HCT116 (cell line): Measurements from ENCODE around the gene HSPG2. TPM values are rescaled to one million over a fixed set of nuclear protein-coding genes. Genes with fewer than 3 reads are reported as not detected.

ENCODE experiments used
- ATAC-seq: fragments of 200-7000 bp; cut with Tn5 transposase; 2 replicates; pipeline ENCODE4 v1.9.1; 2020; ENCODE audit warnings: mild to moderate bottlenecking, moderate library complexity
- BruUV-seq: library from RNA; stranded (reverse); fragments of 400-500 nt; replicated peaks from 2 replicates; lab custom pipeline; 2021; lab: Mats Ljungman, UMichigan
- CTCF ChIA-PET: fragments of 300-600 bp; sonication (Branson Sonifier 250); formaldehyde crosslinking; loops from one replicate; lab custom pipeline; 2021; ENCODE audit warnings: antibody characterized with exemption; lab: Charles Lee
- POLR2A ChIA-PET: fragments of 300-600, 350-600 bp; sonication (Branson Sonifier 250); formaldehyde crosslinking; loops from one replicate; lab custom pipeline; 2021; ENCODE audit warnings: antibody characterized with exemption; lab: Charles Lee
- RAD21 ChIA-PET, 2 experiments: fragments of 300-600 bp; sonication (Branson Sonifier 250); formaldehyde crosslinking; loops; one replicate each; lab custom pipeline; 2023; ENCODE audit warnings: low total read pairs in 2 of 2; ENCODE audit not compliant: uncharacterized antibody in 2 of 2, unreplicated experiment in 2 of 2, low non-redundant PET in 1 of 2; lab: Charles Lee
- DNase-seq: peaks from one replicate; pipeline ENCODE4 v3.0.0-alpha.2; 2010; ENCODE audit warnings: low read depth, low spot score
- H2AFZ ChIP-seq: fragments of 200-600 bp; shearing (Covaris generic), sonication (generic); 2 replicates; pipeline ENCODE4 v1.6.1; 2017; ENCODE audit warnings: low read depth, mixed run types, mixed read lengths, antibody characterized with exemption, low read length; ENCODE audit not compliant: poor library complexity, severe bottlenecking
- H3K27ac ChIP-seq: 2 replicates; pipeline ENCODE4 v1.5.1; 2012; ENCODE audit warnings: low read depth, low read length
- H3K27me3 ChIP-seq: fragments of 200-600 bp; sonication (generic); 2 replicates; pipeline ENCODE4 v1.6.1; 2016; ENCODE audit warnings: mixed run types, low read length, mixed read lengths; ENCODE audit not compliant: insufficient read depth
- H3K36me3 ChIP-seq, 2 experiments: fragments of 200-500 bp in 1 of 2; fragments of 200-600 bp in 1 of 2; sonication (Bioruptor generic) in 1 of 2; sonication (generic) in 1 of 2; 2 replicates each; pipeline versions ENCODE4 v1.5.1 to v1.6.1; 2014 to 2016; ENCODE audit warnings: low read length in 2 of 2, inconsistent platforms in 1 of 2, mixed read lengths in 1 of 2, mixed run types in 1 of 2; ENCODE audit not compliant: insufficient read depth in 2 of 2, control insufficient read depth in 1 of 2
- H3K4me1 ChIP-seq, 2 experiments: fragments of 200-600 bp in 1 of 2; sonication (generic) in 1 of 2; 2 replicates each; pipeline versions ENCODE4 v1.5.1 to v1.6.1; 2012 to 2017; ENCODE audit warnings: low read length in 2 of 2, inconsistent platforms in 1 of 2, mild to moderate bottlenecking in 1 of 2, mixed read lengths in 1 of 2, mixed run types in 1 of 2, moderate library complexity in 1 of 2; ENCODE audit not compliant: insufficient read depth in 2 of 2, control insufficient read depth in 1 of 2
- H3K4me2 ChIP-seq: fragments of 200-600 bp; sonication (generic); 2 replicates; pipeline ENCODE4 v1.6.1; 2017; ENCODE audit warnings: mixed run types, low read length, mixed read lengths
- H3K4me3 ChIP-seq, 2 experiments: fragments of 200-600 bp in 1 of 2; sonication (generic) in 1 of 2; replicated peaks in 1 of 2; 2 replicates each; pipeline ENCODE4 v1.5.1; 2011 to 2016; ENCODE audit warnings: low read length in 2 of 2, control low read depth in 1 of 2, low read depth in 1 of 2, mild to moderate bottlenecking in 1 of 2, mixed read lengths in 1 of 2, mixed run types in 1 of 2
- H3K79me2 ChIP-seq: fragments of 200-600 bp; sonication (generic); 2 replicates; pipeline ENCODE4 v1.6.1; 2017; ENCODE audit warnings: mild to moderate bottlenecking, mixed run types, low read length, moderate library complexity, mixed read lengths; ENCODE audit not compliant: insufficient read depth
- H3K9ac ChIP-seq: fragments of 200-600 bp; sonication (generic); 2 replicates; pipeline ENCODE4 v1.6.1; 2016; ENCODE audit warnings: low read length, mixed read lengths
- H3K9me2 ChIP-seq: fragments of 200-600 bp; sonication (generic), shearing (Covaris generic); 2 replicates; pipeline ENCODE4 v1.6.1; 2017; ENCODE audit warnings: mixed run types, mild to moderate bottlenecking, moderate library complexity; ENCODE audit not compliant: insufficient read depth
- H3K9me3 ChIP-seq, 2 experiments: fragments of 200-500 bp in 1 of 2; fragments of 200-600 bp in 1 of 2; sonication (Bioruptor generic) in 1 of 2; sonication (generic) in 1 of 2; 2 replicates each; pipeline ENCODE4 v1.6.1; 2014 to 2017; ENCODE audit warnings: low read length in 2 of 2, mixed read lengths in 2 of 2, inconsistent platforms in 1 of 2, low read depth in 1 of 2, mild to moderate bottlenecking in 1 of 2, mixed run types in 1 of 2, moderate library complexity in 1 of 2; ENCODE audit not compliant: control insufficient read depth in 1 of 2, insufficient read depth in 1 of 2
- H4K20me1 ChIP-seq: fragments of 200-600 bp; sonication (generic), shearing (Covaris generic); 2 replicates; pipeline ENCODE4 v1.6.1; 2017; ENCODE audit warnings: mixed run types, mild to moderate bottlenecking, moderate library complexity; ENCODE audit not compliant: insufficient read depth
- CBX3 ChIP-seq: IDR thresholded peaks from 2 replicates; pipeline ENCODE4 v1.6.1; 2012; ENCODE audit warnings: low read depth
- EGR1 ChIP-seq: IDR thresholded peaks from 2 replicates; pipeline ENCODE4 v1.6.1; 2012; ENCODE audit warnings: low read depth
- FOSL1 ChIP-seq: IDR thresholded peaks from 2 replicates; pipeline ENCODE4 v1.6.1; 2012; ENCODE audit warnings: low read depth
- JUND ChIP-seq: IDR thresholded peaks from 2 replicates; pipeline ENCODE4 v1.6.1; 2012
- MAX ChIP-seq: IDR thresholded peaks from 2 replicates; pipeline ENCODE4 v1.6.1; 2012
- SIN3A ChIP-seq: IDR thresholded peaks from 2 replicates; pipeline ENCODE4 v1.6.1; 2012; ENCODE audit warnings: low read depth
- TCF7L2 ChIP-seq: IDR thresholded peaks from 2 replicates; pipeline ENCODE4 v1.7.0; 2011; ENCODE audit warnings: borderline replicate concordance, inconsistent platforms; ENCODE audit not compliant: insufficient read depth, insufficient read length; ENCODE audit errors: extremely low read depth
- ZBTB33 ChIP-seq: IDR thresholded peaks from 2 replicates; pipeline ENCODE4 v1.6.1; 2011; ENCODE audit warnings: mild to moderate bottlenecking, low read length, moderate library complexity; ENCODE audit not compliant: insufficient replicate concordance; ENCODE audit errors: extremely low read depth
- intact Hi-C: fragments of 100-400 bp; cut with micrococcal nuclease; formaldehyde crosslinking; loops from 2 replicates; pipeline ENCODE4 v1.10.0; 2022
- total RNA-seq: library from RNA; stranded (reverse); gene quantifications from one replicate; pipeline ENCODE4 v1.2.1, GENCODE V29; 2021; ENCODE audit not compliant: unreplicated experiment

The HSPG2 gene
- total RNA-seq, 1 experiment from 2014 or later, result 55.7 TPM

GRCh38 chr1:21907079-21907418, 30.1 kb downstream of the HSPG2 start:
- peaks cover 0 to 10% of the 10 kb centered on the region in 2 experiments; a peak in 3 of 4 replicates for H3K4me1 ChIP-seq
- no TSS peak for BruUV-seq
- RAD21 ChIA-PET, result no interaction called here
- no peaks in the 10 kb centered on the region for H3K36me3 ChIP-seq
- DNase-seq (no peak), ATAC-seq (no peak)
- no peak overlapping the region for H3K27ac ChIP-seq
- TF ChIP-seq JUND (no peak), MAX (no peak)
- H3K9me2 ChIP-seq, result no peaks in the 10 kb centered on the region
- H3K9me3 ChIP-seq, result no peaks in the 10 kb centered on the region
- POLR2A ChIA-PET, result no interaction called here
- H3K27me3 ChIP-seq, result no peaks in the 10 kb centered on the region
- H4K20me1 ChIP-seq, result no peaks in the 10 kb centered on the region
- intact Hi-C loops, result no loop called here
- CTCF ChIA-PET, result no interaction called here
- H3K4me3 ChIP-seq, result no peak overlapping the region
- no peaks in the 10 kb centered on the region for H3K79me2 ChIP-seq
- no peak overlapping the region for H2AFZ ChIP-seq
- H3K9ac ChIP-seq, result no peak overlapping the region
- H3K4me2 ChIP-seq, result no peak overlapping the region

- Histone ChIP-seq H3K9ac (no peak overlapping the region), H3K9me2 (no peaks in the 10 kb centered on the region), H3K4me2 (no peak overlapping the region), H3K27me3 (no peaks in the 10 kb centered on the region), H3K36me3 (no peaks in the 10 kb centered on the region), H4K20me1 (no peaks in the 10 kb centered on the region), H3K4me3 (no peak overlapping the region), H3K79me2 (no peaks in the 10 kb centered on the region), H2AFZ (no peak overlapping the region), H3K9me3 (no peaks in the 10 kb centered on the region), H3K4me1 (peaks cover 0 to 10% of the 10 kb centered on the region in 2 experiments; a peak in 3 of 4 replicates), H3K27ac (no peak overlapping the region)
- RAD21 ChIA-PET, result no interaction called here
- no peak for TF ChIP-seq FOSL1
- TF ChIP-seq EGR1, result no peak
- no peak for TF ChIP-seq SIN3A
- TF ChIP-seq CBX3, result no peak
- TF ChIP-seq TCF7L2, result no peak
- no peak for TF ChIP-seq ZBTB33
- no peak for TF ChIP-seq JUND
- BruUV-seq, result no TSS peak
- ATAC-seq, result no peak
- CTCF ChIA-PET, result no interaction called here
- no peak for DNase-seq
- intact Hi-C loops, result no loop called here
- POLR2A ChIA-PET, result no interaction called here
These were observed 30.7 kb downstream of the HSPG2 start for GRCh38 chr1:21906173-21907078.
